Muscle layer of colon (tissue), 2 donors: ENCODE results near the gene DDX42.

Source experiments
- H3K27ac ChIP-seq: one replicate; pipeline ENCODE4 v1.7.0; 2013; ENCODE audit warnings: low read depth, mild to moderate bottlenecking, low read length, moderate library complexity
- H3K27me3 ChIP-seq, 2 donors: one replicate each; pipeline ENCODE4 v1.7.0; 2013; ENCODE audit warnings: low read length in 2 of 2, mild to moderate bottlenecking in 2 of 2; ENCODE audit not compliant: insufficient read depth in 2 of 2, control insufficient read depth in 1 of 2
- H3K36me3 ChIP-seq: one replicate; pipeline ENCODE4 v1.7.0; 2013; ENCODE audit warnings: mild to moderate bottlenecking, low read length; ENCODE audit not compliant: insufficient read depth
- H3K4me1 ChIP-seq: one replicate; pipeline ENCODE4 v1.7.0; 2013; ENCODE audit warnings: mild to moderate bottlenecking, low read length; ENCODE audit not compliant: insufficient read depth
- H3K4me3 ChIP-seq, 2 donors: one replicate each; pipeline ENCODE4 v1.7.0; 2013; ENCODE audit warnings: low read length in 2 of 2, low read depth in 1 of 2, mild to moderate bottlenecking in 1 of 2, moderate library complexity in 1 of 2
- H3K9ac ChIP-seq: one replicate; pipeline ENCODE4 v1.7.0; 2013; ENCODE audit warnings: low read length
- H3K9me3 ChIP-seq: one replicate; pipeline ENCODE4 v1.7.0; 2013; ENCODE audit warnings: mild to moderate bottlenecking, low read length
- donor health status: abdominal sarcoma.
- donor health status: Adenocarcinoma of cecum.

DDX42 gene

GRCh38 chr17:63809970-63810369, 36.0 kb downstream of the DDX42 start:
- H3K27me3 ChIP-seq, result no peaks in the 10 kb centered on the region
- H3K27ac ChIP-seq, result no peak overlapping the region
- no peaks in the 10 kb centered on the region for H3K4me1 ChIP-seq
- H3K9me3 ChIP-seq, result no peaks in the 10 kb centered on the region
- no peak overlapping the region for H3K4me3 ChIP-seq
- no peak overlapping the region for H3K9ac ChIP-seq
- peaks cover 99% of the 10 kb centered on the region for H3K36me3 ChIP-seq

DNA sequence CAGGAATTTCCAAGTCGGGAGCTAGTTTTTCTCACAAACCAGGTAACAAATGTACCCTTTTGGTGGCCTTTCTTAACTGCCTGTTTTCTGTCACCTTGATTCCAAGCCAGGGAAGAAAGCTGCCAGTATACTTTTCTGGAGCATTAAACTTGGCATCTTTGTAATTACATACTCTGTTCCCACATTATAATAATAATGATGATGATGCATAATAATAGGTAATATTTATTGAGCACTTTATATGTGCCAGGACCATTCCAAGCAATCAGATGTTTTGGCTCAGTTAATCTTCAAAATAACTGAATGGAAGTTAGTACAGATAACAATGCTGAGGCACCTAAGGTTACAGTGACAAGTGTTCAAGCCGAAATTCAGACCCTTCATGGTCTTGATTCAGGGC, 42.2 kb downstream of the DDX42 start:
- no peak overlapping the region for H3K9ac ChIP-seq
- H3K4me1 ChIP-seq, result no peaks in the 10 kb centered on the region
- H3K36me3 ChIP-seq, result peaks cover 96% of the 10 kb centered on the region
- no peaks in the 10 kb centered on the region for H3K27me3 ChIP-seq
- H3K4me3 ChIP-seq, result no peak overlapping the region
- no peak overlapping the region for H3K27ac ChIP-seq
- no peaks in the 10 kb centered on the region for H3K9me3 ChIP-seq

DNA sequence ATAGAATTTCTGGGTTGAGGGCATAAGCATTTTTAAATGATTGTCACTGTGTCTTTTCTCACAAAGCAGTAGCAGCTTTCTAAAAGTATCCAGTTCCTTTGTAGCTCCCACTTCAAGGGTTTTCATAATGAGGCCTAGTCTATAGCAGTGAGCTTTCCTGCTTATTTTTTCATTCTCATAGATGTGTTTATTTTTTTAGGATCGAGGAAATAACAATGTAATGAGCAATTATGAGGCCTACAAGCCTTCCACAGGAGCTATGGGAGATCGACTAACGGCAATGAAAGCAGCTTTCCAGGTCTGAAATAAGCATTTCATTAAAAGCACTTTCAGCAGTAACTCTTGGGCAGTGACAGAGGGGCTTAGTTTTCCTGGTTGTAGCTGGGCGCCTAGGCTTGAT, 42.7 kb downstream of the DDX42 start:
- H3K27me3 ChIP-seq, result no peaks in the 10 kb centered on the region
- H3K4me1 ChIP-seq, result no peaks in the 10 kb centered on the region
- H3K9me3 ChIP-seq, result no peaks in the 10 kb centered on the region
- H3K36me3 ChIP-seq, result peaks cover 96% of the 10 kb centered on the region
- no peak overlapping the region for H3K9ac ChIP-seq
- H3K4me3 ChIP-seq, result no peak overlapping the region
- no peak overlapping the region for H3K27ac ChIP-seq

DNA sequence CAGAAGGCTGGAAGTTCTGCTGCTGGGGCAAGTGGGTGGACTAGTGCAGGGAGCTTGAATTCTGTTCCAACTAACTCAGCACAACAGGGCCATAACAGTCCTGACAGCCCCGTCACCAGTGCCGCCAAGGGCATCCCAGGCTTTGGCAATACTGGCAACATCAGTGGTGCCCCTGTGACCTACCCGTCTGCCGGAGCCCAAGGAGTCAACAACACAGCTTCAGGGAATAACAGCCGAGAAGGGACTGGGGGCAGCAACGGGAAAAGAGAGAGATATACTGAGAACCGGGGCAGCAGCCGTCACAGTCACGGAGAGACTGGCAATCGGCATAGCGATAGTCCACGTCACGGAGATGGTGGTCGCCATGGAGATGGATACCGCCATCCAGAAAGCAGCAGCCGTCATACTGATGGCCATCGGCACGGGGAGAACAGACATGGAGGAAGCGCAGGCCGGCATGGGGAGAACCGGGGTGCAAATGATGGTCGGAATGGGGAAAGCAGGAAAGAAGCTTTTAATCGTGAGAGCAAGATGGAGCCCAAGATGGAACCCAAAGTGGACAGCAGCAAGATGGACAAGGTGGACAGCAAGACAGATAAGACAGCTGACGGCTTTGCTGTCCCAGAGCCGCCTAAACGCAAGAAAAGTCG, 43.9 kb downstream of the DDX42 start:
- Histone ChIP-seq H3K4me1 (no peaks in the 10 kb centered on the region), H3K9ac (no peak overlapping the region), H3K27ac (no peak overlapping the region), H3K9me3 (no peaks in the 10 kb centered on the region), H3K27me3 (no peaks in the 10 kb centered on the region), H3K4me3 (no peak overlapping the region), H3K36me3 (peaks cover 96% of the 10 kb centered on the region)

- Histone ChIP-seq H3K9ac (no peak overlapping the region), H3K4me3 (no peak overlapping the region), H3K9me3 (no peaks in the 10 kb centered on the region), H3K27me3 (no peaks in the 10 kb centered on the region), H3K27ac (no peak overlapping the region), H3K4me1 (no peaks in the 10 kb centered on the region), H3K36me3 (peaks cover 96% of the 10 kb centered on the region)
Measured at GRCh38 chr17:63819131-63819530, 45.2 kb downstream of the DDX42 start.

GRCh38 chr17:63819585-63820537, 45.9 kb downstream of the DDX42 start:
- Histone ChIP-seq H3K4me1 (no peaks in the 10 kb centered on the region), H3K9me3 (no peaks in the 10 kb centered on the region), H3K27me3 (no peaks in the 10 kb centered on the region), H3K27ac (no peak overlapping the region), H3K36me3 (peaks cover 96% of the 10 kb centered on the region), H3K9ac (no peak overlapping the region), H3K4me3 (no peak overlapping the region)

DNA sequence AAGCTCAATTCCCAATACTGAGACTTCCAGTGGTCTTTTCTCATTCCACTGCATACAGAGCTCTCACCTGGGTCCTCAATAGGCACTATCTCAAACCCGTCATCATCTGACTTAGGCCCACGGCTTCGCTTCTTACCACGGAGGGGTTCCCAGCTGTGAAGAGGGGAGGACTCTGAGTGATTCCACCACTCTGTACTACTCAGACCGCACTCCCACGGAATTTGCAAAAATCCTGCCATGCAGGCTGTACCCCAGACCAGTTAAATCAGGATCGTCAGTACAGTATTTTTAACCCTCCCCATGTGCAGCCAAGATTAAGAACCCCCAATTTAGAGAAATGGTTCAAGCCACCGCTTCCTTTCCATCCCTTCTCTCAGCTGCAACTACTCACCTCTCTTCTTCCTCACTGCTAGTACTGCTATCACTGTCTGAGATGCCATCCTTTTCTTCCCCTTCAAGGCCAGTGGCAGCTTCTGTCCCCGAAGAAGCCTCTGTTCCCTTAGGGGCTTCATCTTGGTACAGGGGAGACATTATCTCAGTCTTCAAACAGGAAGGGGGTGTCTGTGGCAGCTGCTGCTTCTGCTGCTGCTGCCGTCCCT, 47.1 kb downstream of the DDX42 start:
- no peaks in the 10 kb centered on the region for H3K9me3 ChIP-seq
- H3K27ac ChIP-seq, result no peak overlapping the region
- no peak overlapping the region for H3K9ac ChIP-seq
- H3K27me3 ChIP-seq, result no peaks in the 10 kb centered on the region
- H3K4me1 ChIP-seq, result peaks cover 8% of the 10 kb centered on the region
- no peak overlapping the region for H3K4me3 ChIP-seq
- peaks cover 95% of the 10 kb centered on the region for H3K36me3 ChIP-seq

DNA sequence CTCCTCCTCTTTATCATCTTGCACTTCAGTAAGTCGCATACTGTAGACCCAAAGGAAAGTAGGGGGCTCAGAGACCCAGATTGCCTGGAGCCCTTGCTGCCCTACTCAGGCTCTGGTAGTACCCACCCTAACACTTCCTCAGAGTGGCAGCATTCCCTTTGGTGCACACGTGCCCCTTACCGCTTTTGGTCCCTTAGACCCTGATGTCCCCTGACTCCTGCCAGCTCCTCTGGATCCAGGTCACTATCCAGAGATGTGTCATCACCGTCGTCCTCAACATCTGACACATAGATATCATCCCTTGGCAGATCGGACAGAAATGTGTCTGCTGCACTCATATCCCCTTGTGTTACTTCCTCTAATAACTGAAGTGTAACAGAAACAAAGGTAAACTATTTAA, 47.8 kb downstream of the DDX42 start:
- Histone ChIP-seq H3K36me3 (peaks cover 88% of the 10 kb centered on the region), H3K27me3 (no peaks in the 10 kb centered on the region), H3K9me3 (no peaks in the 10 kb centered on the region), H3K4me1 (peaks cover 12% of the 10 kb centered on the region), H3K9ac (no peak overlapping the region), H3K4me3 (no peak overlapping the region), H3K27ac (no peak overlapping the region)

DNA sequence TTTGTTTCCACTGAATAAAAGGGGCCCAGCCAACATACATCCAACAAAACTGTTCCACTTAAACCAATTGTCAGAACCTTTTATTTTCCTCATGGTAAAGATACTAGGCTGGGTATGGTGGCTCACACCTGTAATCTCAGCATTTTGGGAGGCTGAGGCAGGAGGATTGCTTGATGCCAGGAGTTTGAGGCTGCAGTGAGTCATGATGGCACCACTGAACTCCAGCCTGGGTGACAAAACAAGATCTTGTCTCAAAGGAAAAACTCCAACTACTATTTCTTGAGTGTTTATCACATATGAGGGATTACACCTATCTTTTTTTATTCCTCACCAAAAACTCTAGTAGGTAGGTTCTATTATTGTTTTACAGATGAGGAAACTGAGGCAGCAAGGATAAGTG, 48.6 kb downstream of the DDX42 start:
- Histone ChIP-seq H3K36me3 (peaks cover 80% of the 10 kb centered on the region), H3K4me1 (peaks cover 12% of the 10 kb centered on the region), H3K27me3 (no peaks in the 10 kb centered on the region), H3K9me3 (no peaks in the 10 kb centered on the region), H3K9ac (no peak overlapping the region), H3K27ac (no peak overlapping the region), H3K4me3 (no peak overlapping the region)

- no peak overlapping the region for H3K27ac ChIP-seq
- peaks cover 69% of the 10 kb centered on the region for H3K36me3 ChIP-seq
Measured at GRCh38 chr17:63823659-63824331, 49.8 kb downstream of the DDX42 start.

DNA sequence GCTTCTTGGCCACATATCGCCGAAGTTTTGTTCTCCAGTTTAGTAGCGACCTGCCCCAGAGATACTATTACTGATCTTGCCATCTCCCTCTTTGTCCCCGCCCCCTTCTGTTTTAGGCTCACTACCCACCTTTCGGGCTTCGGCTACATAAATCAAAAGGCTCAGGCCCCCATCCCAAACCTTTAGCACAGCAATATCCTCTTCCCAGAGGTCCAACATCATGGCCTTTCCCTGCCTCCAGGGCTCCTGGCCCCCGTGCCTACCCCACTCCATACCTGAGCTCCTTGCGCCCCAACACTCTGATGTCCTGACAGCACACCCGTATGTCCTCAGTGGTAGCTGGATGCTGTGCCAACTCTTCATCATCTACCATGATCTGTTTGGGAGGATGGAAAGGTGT, 50.4 kb downstream of the DDX42 start:
- H3K9ac ChIP-seq, result no peak overlapping the region
- H3K4me3 ChIP-seq, result no peak overlapping the region
- H3K4me1 ChIP-seq, result peaks cover 27% of the 10 kb centered on the region
- peaks cover 69% of the 10 kb centered on the region for H3K36me3 ChIP-seq
- peak overlapping the region; percentile 7 for H3K27ac ChIP-seq
- no peaks in the 10 kb centered on the region for H3K27me3 ChIP-seq
- no peaks in the 10 kb centered on the region for H3K9me3 ChIP-seq

More at GRCh38 chr17:63823659-63824331, 49.8 kb downstream of the DDX42 start:
- no peaks in the 10 kb centered on the region for H3K9me3 ChIP-seq
- H3K27me3 ChIP-seq, result no peaks in the 10 kb centered on the region
- no peak overlapping the region for H3K4me3 ChIP-seq
- no peak overlapping the region for H3K9ac ChIP-seq
- peaks cover 22% of the 10 kb centered on the region for H3K4me1 ChIP-seq
